Psoas muscle (tissue), 8 donors: ENCODE results near the gene LYZL4. TPM values are rescaled to one million over a fixed set of nuclear protein-coding genes. Genes with fewer than 3 reads are reported as not detected.

Source experiments
- ATAC-seq, 4 donors: fragments of 200-7000 bp; cut with Tn5 transposase; one replicate each; pipeline ENCODE4 v1.9.1; 2020; ENCODE audit warnings: moderate library complexity in 3 of 4, mild to moderate bottlenecking in 2 of 4
- DNase-seq, 2 donors: peaks; one replicate each; pipeline ENCODE4 v3.0.0-alpha.2; 2020
- H3K27ac ChIP-seq: fragments of 200-600 bp; one replicate; pipeline ENCODE4 v1.8.0; 2022
- H3K27me3 ChIP-seq, 3 donors: fragments of 200-600 bp in 1 of 3; one replicate each; pipeline versions ENCODE4 v1.6.1 to v1.8.0; 2013 to 2022; ENCODE audit warnings: low read length in 2 of 3, mild to moderate bottlenecking in 2 of 3, moderate library complexity in 1 of 3; ENCODE audit not compliant: insufficient read depth in 3 of 3
- H3K36me3 ChIP-seq, 2 donors: fragments of 200-600 bp in 1 of 2; one replicate each; pipeline versions ENCODE4 v1.6.1 to v1.8.0; 2013 to 2022; ENCODE audit warnings: low read depth in 1 of 2, mild to moderate bottlenecking in 1 of 2, moderate library complexity in 1 of 2; ENCODE audit not compliant: insufficient read depth in 1 of 2
- H3K4me1 ChIP-seq: fragments of 200-600 bp; one replicate; pipeline ENCODE4 v1.8.0; 2022
- H3K4me3 ChIP-seq: fragments of 200-600 bp; one replicate; pipeline ENCODE4 v1.8.0; 2022; ENCODE audit warnings: mild to moderate bottlenecking
- H3K9me3 ChIP-seq: fragments of 200-600 bp; one replicate; pipeline ENCODE4 v1.8.0; 2022
- CTCF ChIP-seq: fragments of 200-600 bp; IDR thresholded peaks from one replicate; pipeline ENCODE4 v1.8.0; 2022; ENCODE audit warnings: antibody characterized with exemption
- WGBS, 3 donors: extraction: QIAGEN DNeasy Blood & Tissue Kit; methylation state at CpG; one replicate each; pipeline versions ENCODE4 v1.1.6 to v1.1.7; 2013; 5-methylcytosine and 5-hydroxymethylcytosine counted together
- intact Hi-C, 2 donors: fragments of 100-400 bp; cut with DNase I; formaldehyde crosslinking; loops; one replicate each; pipeline versions ENCODE4 v1.11.0 to v1.14.2; 2022
- polyA plus RNA-seq, 3 donors: library from polyadenylated mRNA; stranded (reverse); fragments of 200-250 nt; gene quantifications; one replicate each; pipeline ENCODE4 v1.2.3, GENCODE V29; 2013
- total RNA-seq, 4 donors: library from RNA; stranded (reverse); fragmentation: NEBNext Ultra II Directional in 2 of 4; extraction: Animal tissue kit (Norgen Biotek cat#: 25700) in 2 of 4; gene quantifications; one replicate each; pipeline versions ENCODE4 v1.2.1 to v1.2.4, GENCODE V29; 2021 to 2023
- donor health status: healthy with polysubstance abuse.
- donor health status: DM: no; HTN: no; CAD: no; lungs with moderate emphysema.
- donor health status: Bipolar disorder and iron deficiency.
- donor health status: healthy.
- donor health status: DM: yes; HTN: yes; CAD: no.
- donor health status: DM: no; HTN: no; CAD: no.
- donor health status: DM: no; HTN: no; CAD: no.
- donor health status: DM: yes; HTN: yes; CAD: no.

The LYZL4 gene
- total and polyA plus RNA-seq, 7 donors = not detected

- ATAC-seq = no peak
Measured at GRCh38 chr3:42376344-42376798, 34.0 kb downstream of the LYZL4 start.

GRCh38 chr3:42375121-42375800 is 35.1 kb downstream of the LYZL4 start:
- ATAC-seq = no peak
- intact Hi-C loops = no loop called here
- no peak overlapping the region for H3K4me3 ChIP-seq
- DNase-seq = no peak
- 58 to 64% (median 62%) methylated on average over 6 of the region's 6 CpGs for WGBS, 3 donors
- no peak overlapping the region for H3K27ac ChIP-seq
- no peaks in the 10 kb centered on the region for H3K27me3 ChIP-seq
- no peak for TF ChIP-seq CTCF
- no peaks in the 10 kb centered on the region for H3K4me1 ChIP-seq
- no peaks in the 10 kb centered on the region for H3K36me3 ChIP-seq
- H3K9me3 ChIP-seq = no peaks in the 10 kb centered on the region

More at GRCh38 chr3:42376344-42376798, 34.0 kb downstream of the LYZL4 start:
- H3K9me3 ChIP-seq = no peaks in the 10 kb centered on the region
- H3K27ac ChIP-seq = no peak overlapping the region
- 44 to 56% (median 52%) methylated on average over 4 of the region's 4 CpGs for WGBS, 3 donors
- H3K36me3 ChIP-seq = no peaks in the 10 kb centered on the region
- no peaks in the 10 kb centered on the region for H3K4me1 ChIP-seq
- no peaks in the 10 kb centered on the region for H3K27me3 ChIP-seq
- no peak overlapping the region for H3K4me3 ChIP-seq
- intact Hi-C loops = no loop called here
- TF ChIP-seq CTCF = no peak
- peak; percentile 24 to 56 for DNase-seq

GRCh38 chr3:42371776-42372175 is 38.6 kb downstream of the LYZL4 start:
- DNase-seq (no peak), ATAC-seq (no peak)
- intact Hi-C loops = no loop called here
- no peak for TF ChIP-seq CTCF
- 52 to 58% (median 54%) methylated on average over 3 of the region's 3 CpGs for WGBS, 3 donors
- H3K36me3 ChIP-seq = no peaks in the 10 kb centered on the region
- no peak overlapping the region for H3K4me3 ChIP-seq
- peaks cover 0 to 2% (median 0%) of the 10 kb centered on the region in 3 donors for H3K27me3 ChIP-seq
- H3K9me3 ChIP-seq = no peaks in the 10 kb centered on the region
- H3K4me1 ChIP-seq = no peaks in the 10 kb centered on the region
- no peak overlapping the region for H3K27ac ChIP-seq

- Histone ChIP-seq H3K4me3 (no peak overlapping the region), H3K27ac (no peak overlapping the region)
- WGBS, 3 donors = 41 to 53% (median 52%) methylated on average over 4 of the region's 4 CpGs
Measured at GRCh38 chr3:42369832-42370231, 40.6 kb downstream of the LYZL4 start.

More at GRCh38 chr3:42369832-42370231, 40.6 kb downstream of the LYZL4 start:
- intact Hi-C loops = no loop called here
- no peaks in the 10 kb centered on the region for H3K4me1 ChIP-seq
- DNase-seq = no peak
- H3K36me3 ChIP-seq = no peaks in the 10 kb centered on the region
- H3K27me3 ChIP-seq = peaks cover 0 to 2% (median 0%) of the 10 kb centered on the region in 3 donors
- no peaks in the 10 kb centered on the region for H3K9me3 ChIP-seq
- no peak for ATAC-seq
- no peak for TF ChIP-seq CTCF
